SK-N-SH (cell line): ENCODE data around the gene RRAD. TPM values are rescaled to one million over a fixed set of nuclear protein-coding genes. Genes with fewer than 3 reads are reported as not detected.

Experiments
- CTCF ChIA-PET: fragments of 300-600, 350-600 bp; formaldehyde crosslinking; extraction: SDS; loops from one replicate; lab custom pipeline; 2021; lab: Yijun Ruan, JAX
- POLR2A ChIA-PET: fragments of 350-600 bp; sonication (Branson Sonifier 250); formaldehyde crosslinking; extraction: SDS; loops from one replicate; lab custom pipeline; 2020; ENCODE audit warnings: antibody characterized with exemption, inconsistent platforms; lab: Yijun Ruan, JAX
- DNase-seq: peaks from one replicate; pipeline ENCODE4 v3.0.0; 2012
- H2AFZ ChIP-seq: fragments of 200-600 bp; sonication (generic); 2 replicates; pipeline ENCODE4 v1.8.1; 2016; ENCODE audit warnings: antibody characterized with exemption, mild to moderate bottlenecking, low read depth
- H3F3A ChIP-seq: fragments of 200-600 bp; sonication (generic); replicated peaks from 2 replicates; pipeline ENCODE3; 2016; ENCODE audit warnings: antibody characterized with exemption, mild to moderate bottlenecking; ENCODE audit not compliant: insufficient read depth
- H3K27ac ChIP-seq, 2 experiments: fragments of 200-500 bp in 1 of 2; fragments of 200-600 bp in 1 of 2; sonication (Bioruptor generic) in 1 of 2; sonication (generic), shearing (Covaris generic) in 1 of 2; 2 replicates each; pipeline versions ENCODE4 v1.5.1 to v1.6.1; 2014 to 2016; ENCODE audit warnings: low read depth in 2 of 2, inconsistent platforms in 1 of 2, low read length in 1 of 2, mild to moderate bottlenecking in 1 of 2, mixed read lengths in 1 of 2
- H3K27me3 ChIP-seq: fragments of 200-600 bp; sonication (generic), shearing (Covaris generic); 2 replicates; pipeline ENCODE4 v1.6.1; 2016; ENCODE audit warnings: mixed run types; ENCODE audit not compliant: insufficient read depth
- H3K36me3 ChIP-seq, 2 experiments: fragments of 200-500 bp in 1 of 2; fragments of 200-600 bp in 1 of 2; sonication (Bioruptor generic) in 1 of 2; sonication (generic) in 1 of 2; replicated peaks in 1 of 2; 2 replicates each; pipeline versions ENCODE3 to v1.5.1; 2014 to 2016; ENCODE audit warnings: low read length in 1 of 2, mild to moderate bottlenecking in 1 of 2; ENCODE audit not compliant: insufficient read depth in 2 of 2, control insufficient read depth in 1 of 2
- H3K4me1 ChIP-seq, 2 experiments: fragments of 200-500 bp in 1 of 2; fragments of 200-600 bp in 1 of 2; sonication (Bioruptor generic) in 1 of 2; sonication (generic), shearing (Covaris generic) in 1 of 2; 2 replicates each; pipeline versions ENCODE4 v1.5.1 to v1.6.1; 2014 to 2016; ENCODE audit warnings: low read depth in 1 of 2, low read length in 1 of 2, mixed run types in 1 of 2; ENCODE audit not compliant: insufficient read depth in 2 of 2, control insufficient read depth in 1 of 2
- H3K4me2 ChIP-seq: fragments of 200-600 bp; sonication (generic), shearing (Covaris generic); 2 replicates; pipeline ENCODE4 v1.6.1; 2017; ENCODE audit warnings: mixed run types
- H3K4me3 ChIP-seq, 2 experiments: fragments of 200-500 bp in 1 of 2; fragments of 200-600 bp in 1 of 2; sonication (Bioruptor generic) in 1 of 2; sonication (generic), shearing (Covaris generic) in 1 of 2; 2 replicates each; pipeline versions ENCODE4 v1.5.1 to v1.8.1; 2014 to 2016; ENCODE audit warnings: low read depth in 2 of 2, inconsistent platforms in 1 of 2, low read length in 1 of 2, mild to moderate bottlenecking in 1 of 2, mixed read lengths in 1 of 2, moderate library complexity in 1 of 2
- H3K79me2 ChIP-seq: fragments of 200-600 bp; sonication (generic); 2 replicates; pipeline ENCODE4 v1.8.1; 2017; ENCODE audit warnings: mild to moderate bottlenecking; ENCODE audit not compliant: insufficient read depth
- H3K9ac ChIP-seq: fragments of 200-600 bp; sonication (generic); 2 replicates; pipeline ENCODE4 v1.6.1; 2017; ENCODE audit warnings: mixed run types
- H3K9me2 ChIP-seq: fragments of 200-600 bp; sonication (generic); 2 replicates; pipeline ENCODE4 v1.6.1; 2017; ENCODE audit warnings: mixed run types
- H3K9me3 ChIP-seq: fragments of 200-600 bp; sonication (generic); 2 replicates; pipeline ENCODE4 v1.6.1; 2017; ENCODE audit warnings: mixed run types, mild to moderate bottlenecking, moderate library complexity
- H4K20me1 ChIP-seq: fragments of 200-600 bp; sonication (generic); 2 replicates; pipeline ENCODE4 v1.6.1; 2017; ENCODE audit warnings: mild to moderate bottlenecking, mixed run types; ENCODE audit not compliant: insufficient read depth
- ELF1 ChIP-seq: IDR thresholded peaks from 2 replicates; pipeline ENCODE4 v1.4.0; 2012
- EP300 ChIP-seq, 2 experiments: IDR thresholded peaks; 2 replicates each; pipeline versions ENCODE4 v1.4.0 to v1.6.1; 2012; ENCODE audit warnings: borderline replicate concordance in 1 of 2, low read depth in 1 of 2, low read length in 1 of 2
- EZH2phosphoT487 ChIP-seq: fragments of 200-600 bp; sonication (generic); IDR thresholded peaks from 2 replicates; pipeline ENCODE4 v1.6.1; 2017; ENCODE audit warnings: low read depth, mixed run types, mild to moderate bottlenecking, antibody characterized with exemption, moderate library complexity, borderline replicate concordance
- FOSL2 ChIP-seq: IDR thresholded peaks from 2 replicates; pipeline ENCODE4 v1.4.0; 2012; ENCODE audit warnings: low read depth, mild to moderate bottlenecking, moderate library complexity, borderline replicate concordance
- FOXM1 ChIP-seq: IDR thresholded peaks from 2 replicates; pipeline ENCODE4 v1.4.0; 2012; ENCODE audit warnings: low read depth, mild to moderate bottlenecking
- GATA2 ChIP-seq: sonication (generic); formaldehyde crosslinking; IDR thresholded peaks from 2 replicates; pipeline ENCODE4 v1.5.0; 2020; ENCODE audit warnings: mild to moderate bottlenecking, missing genetic modification reagents
- IRF3 ChIP-seq: fragments of 150-350 bp; IDR thresholded peaks from 2 replicates; pipeline ENCODE4 v1.6.1; 2016; ENCODE audit warnings: mild to moderate bottlenecking, low read depth, low read length
- MXI1 ChIP-seq: IDR thresholded peaks from 2 replicates; pipeline ENCODE4 v1.6.1; 2012; ENCODE audit warnings: mild to moderate bottlenecking, low read depth, low read length, improper control_type of control experiment
- NFIC ChIP-seq: IDR thresholded peaks from 2 replicates; pipeline ENCODE4 v1.4.0; 2012; ENCODE audit warnings: borderline replicate concordance
- NRF1 ChIP-seq: IDR thresholded peaks from 2 replicates; pipeline ENCODE4 v1.6.1; 2012; ENCODE audit warnings: low read depth, mild to moderate bottlenecking, low read length
- PBX3 ChIP-seq: IDR thresholded peaks from 2 replicates; pipeline ENCODE4; 2012
- RCOR1 ChIP-seq: fragments of 150-350 bp; IDR thresholded peaks from 2 replicates; pipeline ENCODE4 v1.6.1; 2017; ENCODE audit warnings: antibody characterized with exemption, low read length
- REST ChIP-seq: IDR thresholded peaks from 2 replicates; pipeline ENCODE4 v1.6.1; 2012; ENCODE audit warnings: mild to moderate bottlenecking, low read depth, low read length, moderate library complexity
- RFX5 ChIP-seq: IDR thresholded peaks from 2 replicates; pipeline ENCODE4 v1.6.1; 2012; ENCODE audit warnings: mild to moderate bottlenecking, improper control_type of control experiment, low read length
- SMC3 ChIP-seq: IDR thresholded peaks from 2 replicates; pipeline ENCODE4 v1.6.1; 2012; ENCODE audit warnings: low read depth, low read length, improper control_type of control experiment
- TAF1 ChIP-seq: IDR thresholded peaks from 2 replicates; pipeline ENCODE4 v1.6.1; 2012; ENCODE audit warnings: low read depth, mild to moderate bottlenecking, low read length, moderate library complexity, borderline replicate concordance
- TEAD4 ChIP-seq: IDR thresholded peaks from 2 replicates; pipeline ENCODE4 v1.4.0; 2012; ENCODE audit warnings: mild to moderate bottlenecking, borderline replicate concordance; ENCODE audit not compliant: insufficient read depth
- ZBTB33 ChIP-seq: IDR thresholded peaks from 2 replicates; pipeline ENCODE4 v1.4.0; 2012; ENCODE audit warnings: low read depth, borderline replicate concordance
- WGBS: methylation state at CpG from one replicate; pipeline ENCODE4 v1.1.6; 2017; ENCODE audit warnings: low lambda C conversion rate; 5-methylcytosine and 5-hydroxymethylcytosine counted together
- polyA plus RNA-seq, 3 experiments: library from polyadenylated mRNA; depleted of rRNA; stranded (reverse); fragments of >200 nt; gene quantifications; 2 replicates each; pipeline ENCODE4 v1.2.3, GENCODE V29; 2012
- TF ChIP-seq, protein P1 (sequence below): fragments of 200-600 bp; sonication (generic); IDR thresholded peaks from 2 replicates; pipeline ENCODE4 v1.6.1; 2017; ENCODE audit warnings: antibody characterized with exemption, mild to moderate bottlenecking, moderate library complexity
- TF ChIP-seq, protein P2 (sequence below): IDR thresholded peaks from 2 replicates; pipeline ENCODE4 v1.4.0; 2012; ENCODE audit warnings: low read depth, borderline replicate concordance

Gene RRAD
- polyA plus RNA-seq, 1 of the 3 experiments (the other 2 are of a cell fraction): 9.3 TPM

- Histone ChIP-seq H3F3A (peaks cover 9% of the 10 kb centered on the region), H2AFZ (no peak overlapping the region), H3K36me3 (no peaks in the 10 kb centered on the region)
- no peak for TF ChIP-seq TEAD4
- TF ChIP-seq RCOR1: no peak
- TF ChIP-seq GATA2 (CRISPR knock-in tag): no peak
- no peak for TF ChIP-seq RFX5
- TF ChIP-seq, protein P1, sequence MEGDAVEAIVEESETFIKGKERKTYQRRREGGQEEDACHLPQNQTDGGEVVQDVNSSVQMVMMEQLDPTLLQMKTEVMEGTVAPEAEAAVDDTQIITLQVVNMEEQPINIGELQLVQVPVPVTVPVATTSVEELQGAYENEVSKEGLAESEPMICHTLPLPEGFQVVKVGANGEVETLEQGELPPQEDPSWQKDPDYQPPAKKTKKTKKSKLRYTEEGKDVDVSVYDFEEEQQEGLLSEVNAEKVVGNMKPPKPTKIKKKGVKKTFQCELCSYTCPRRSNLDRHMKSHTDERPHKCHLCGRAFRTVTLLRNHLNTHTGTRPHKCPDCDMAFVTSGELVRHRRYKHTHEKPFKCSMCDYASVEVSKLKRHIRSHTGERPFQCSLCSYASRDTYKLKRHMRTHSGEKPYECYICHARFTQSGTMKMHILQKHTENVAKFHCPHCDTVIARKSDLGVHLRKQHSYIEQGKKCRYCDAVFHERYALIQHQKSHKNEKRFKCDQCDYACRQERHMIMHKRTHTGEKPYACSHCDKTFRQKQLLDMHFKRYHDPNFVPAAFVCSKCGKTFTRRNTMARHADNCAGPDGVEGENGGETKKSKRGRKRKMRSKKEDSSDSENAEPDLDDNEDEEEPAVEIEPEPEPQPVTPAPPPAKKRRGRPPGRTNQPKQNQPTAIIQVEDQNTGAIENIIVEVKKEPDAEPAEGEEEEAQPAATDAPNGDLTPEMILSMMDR: no peak
- TF ChIP-seq SMC3: no peak
- TF ChIP-seq EP300 (IDR thresholded peaks at IDR 0.05; ENCODE audit: borderline replicate concordance in 1 of 2, low read depth in 1 of 2, low read length in 1 of 2): no peak
- no peak for TF ChIP-seq EZH2phosphoT487
- TF ChIP-seq NFIC: no peak
- TF ChIP-seq FOXM1: no peak
- TF ChIP-seq REST: no peak
- no peak for TF ChIP-seq MXI1
- no peak for TF ChIP-seq NRF1
- no peak for TF ChIP-seq TAF1
- TF ChIP-seq ELF1: no peak
- TF ChIP-seq, protein P2, sequence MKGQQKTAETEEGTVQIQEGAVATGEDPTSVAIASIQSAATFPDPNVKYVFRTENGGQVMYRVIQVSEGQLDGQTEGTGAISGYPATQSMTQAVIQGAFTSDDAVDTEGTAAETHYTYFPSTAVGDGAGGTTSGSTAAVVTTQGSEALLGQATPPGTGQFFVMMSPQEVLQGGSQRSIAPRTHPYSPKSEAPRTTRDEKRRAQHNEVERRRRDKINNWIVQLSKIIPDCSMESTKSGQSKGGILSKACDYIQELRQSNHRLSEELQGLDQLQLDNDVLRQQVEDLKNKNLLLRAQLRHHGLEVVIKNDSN: no peak
- TF ChIP-seq IRF3: no peak
- no peak for TF ChIP-seq PBX3
- TF ChIP-seq ZBTB33: no peak
- no peak for TF ChIP-seq FOSL2
- TF ChIP-seq, all 33 proteins: peak for 0
- no peak for DNase-seq
- H3K9me3 ChIP-seq: no peaks in the 10 kb centered on the region; the same call in 1 of the 2 replicates
- H3K27me3 ChIP-seq: no peaks in the 10 kb centered on the region
- H3K9me2 ChIP-seq: no peaks in the 10 kb centered on the region
- POLR2A ChIA-PET: no interaction called here
- H3K4me3 ChIP-seq: no peak overlapping the region
- no peak overlapping the region for H3K27ac ChIP-seq
- 79% methylated on average over 2 of the region's 2 CpGs for WGBS
- H3K9ac ChIP-seq: no peak overlapping the region
- CTCF ChIA-PET: interaction anchor here (1.0 to 6.2 kb wide), 5 partner anchors 14 to 342 kb away, joined by 3 to 81 read pairs (median 4); partner anchors contain the start of gene CES3
- H3K4me1 ChIP-seq: peaks cover 0 to 8% of the 10 kb centered on the region in 2 experiments; a peak in 1 of 4 replicates
- no peaks in the 10 kb centered on the region for H4K20me1 ChIP-seq
- H3K79me2 ChIP-seq: no peaks in the 10 kb centered on the region
- no peak overlapping the region for H3K4me2 ChIP-seq
Observed at GRCh38 chr16:66950437-66950836, 25.1 kb upstream of the RRAD start.
